Measurements from ENCODE around the gene TCF7L1. TPM values are rescaled to one million over a fixed set of nuclear protein-coding genes. Genes with fewer than 3 reads are reported as not detected.

TCF7L1 gene
- total and polyA plus RNA-seq, 11 donors: 1.9 to 9.8 (median 6.3) TPM

GRCh38 chr2:85104228-85104627, 29.0 kb upstream of the TCF7L1 start:
- no peak for DNase-seq
- WGBS, 4 donors: 71 to 92% (median 84%) methylated on average over 1 of the region's 1 CpG
- intact Hi-C loops (cut with DNase I): no loop called here
- no peaks in the 10 kb centered on the region for H3K4me1 ChIP-seq
- H3K9me3 ChIP-seq: no peaks in the 10 kb centered on the region
- H3K4me3 ChIP-seq: no peak overlapping the region
- no peaks in the 10 kb centered on the region for H3K27me3 ChIP-seq
- H3K36me3 ChIP-seq: no peaks in the 10 kb centered on the region
- no peak for TF ChIP-seq POLR2A (IDR thresholded peaks at IDR 0.05)
- TF ChIP-seq CTCF (IDR thresholded peaks at IDR 0.05): no peak
- no peak for ATAC-seq
- no peak overlapping the region for H3K27ac ChIP-seq

- DNase-seq: no peak
- Histone ChIP-seq H3K4me1 (no peaks in the 10 kb centered on the region), H3K9me3 (no peaks in the 10 kb centered on the region), H3K36me3 (no peaks in the 10 kb centered on the region), H3K27me3 (no peaks in the 10 kb centered on the region), H3K27ac (no peak overlapping the region), H3K4me3 (no peak overlapping the region)
- no peak for ATAC-seq
- TF ChIP-seq CTCF (IDR thresholded peaks at IDR 0.05) (no peak), POLR2A (IDR thresholded peaks at IDR 0.05) (no peak)
- intact Hi-C loops (cut with DNase I): no loop called here
- WGBS, 4 donors: 75 to 86% (median 79%) methylated on average over 8 of the region's 8 CpGs
Measured at GRCh38 chr2:85106489-85107180, 26.6 kb upstream of the TCF7L1 start.

GRCh38 chr2:85110991-85111560, 22.1 kb upstream of the TCF7L1 start:
- intact Hi-C loops (cut with DNase I): no loop called here
- no peak for TF ChIP-seq CTCF (IDR thresholded peaks at IDR 0.05)
- TF ChIP-seq POLR2A (IDR thresholded peaks at IDR 0.05): no peak
- Histone ChIP-seq H3K4me1 (no peaks in the 10 kb centered on the region), H3K27me3 (no peaks in the 10 kb centered on the region), H3K27ac (no peak overlapping the region), H3K4me3 (no peak overlapping the region), H3K36me3 (no peaks in the 10 kb centered on the region), H3K9me3 (no peaks in the 10 kb centered on the region)
- 85 to 94% (median 92%) methylated on average over 3 of the region's 3 CpGs for WGBS, 4 donors
- ATAC-seq (no peak), DNase-seq (no peak)

GRCh38 chr2:85111819-85112281, 21.3 kb upstream of the TCF7L1 start:
- H3K27ac ChIP-seq: no peak overlapping the region
- TF ChIP-seq POLR2A (IDR thresholded peaks at IDR 0.05): no peak
- TF ChIP-seq CTCF (IDR thresholded peaks at IDR 0.05): no peak
- no peaks in the 10 kb centered on the region for H3K9me3 ChIP-seq
- intact Hi-C loops (cut with DNase I): no loop called here
- no peaks in the 10 kb centered on the region for H3K4me1 ChIP-seq
- ATAC-seq (no peak), DNase-seq (no peak)
- no peak overlapping the region for H3K4me3 ChIP-seq
- no peaks in the 10 kb centered on the region for H3K36me3 ChIP-seq
- 84 to 95% (median 92%) methylated on average over 2 to 3 of the region's 3 CpGs for WGBS, 4 donors
- H3K27me3 ChIP-seq: no peaks in the 10 kb centered on the region
